K562 (cell line): ENCODE data around the gene FUT2.

Source experiments
- ATF1 ChIP-seq, 2 experiments: fragments of 450-650 bp in 1 of 2; IDR thresholded peaks; 2 replicates each; pipeline ENCODE4 v1.6.1; 2016; ENCODE audit warnings: missing compliant biosample characterization in 1 of 2, missing genetic modification characterization in 1 of 2
- BCOR ChIP-seq: fragments of 450-650 bp; IDR thresholded peaks from 2 replicates; pipeline ENCODE4 v1.6.1; 2016
- CTCF ChIP-seq, 3 experiments: IDR thresholded peaks in 2 of 3; conservative IDR thresholded peaks in 1 of 3; 2 replicates each; pipeline ENCODE4 v1.5.1; 2011 to 2012; ENCODE audit warnings: low read length in 3 of 3, mild to moderate bottlenecking in 3 of 3, control low read depth in 2 of 3, improper control_type of control experiment in 1 of 3, inconsistent platforms in 1 of 3, low read depth in 1 of 3, mixed read lengths in 1 of 3, moderate library complexity in 1 of 3; ENCODE audit not compliant: insufficient read depth in 2 of 3
- EZH2 ChIP-seq: IDR thresholded peaks from 2 replicates; pipeline ENCODE4 v1.6.1; 2012; ENCODE audit warnings: low read depth, mild to moderate bottlenecking, inconsistent platforms, low read length, borderline replicate concordance
- HDAC6 ChIP-seq: IDR thresholded peaks from 2 replicates; pipeline ENCODE4 v1.6.1; 2012; ENCODE audit warnings: low read depth, mild to moderate bottlenecking, control low read depth, inconsistent platforms, low read length, moderate library complexity
- HDGF ChIP-seq: fragments of 450-650 bp; IDR thresholded peaks from 2 replicates; pipeline ENCODE4 v1.6.1; 2016
- NFATC3 ChIP-seq: fragments of 450-650 bp; IDR thresholded peaks from 2 replicates; pipeline ENCODE4 v1.6.1; 2017; ENCODE audit warnings: mild to moderate bottlenecking
- POLR2A ChIP-seq: fragments of 450-650 bp; conservative IDR thresholded peaks from 2 replicates; pipeline ENCODE4 v1.6.1; 2016
- TBP ChIP-seq: optimal IDR thresholded peaks from 2 replicates; pipeline ENCODE3; 2011; ENCODE audit warnings: low read depth, low read length, improper control_type of control experiment
- ZC3H11A ChIP-seq: IDR thresholded peaks from 2 replicates; pipeline ENCODE4 v1.6.1; 2012; ENCODE audit warnings: low read depth, low read length, improper control_type of control experiment
- ZNF384 ChIP-seq: IDR thresholded peaks from 2 replicates; pipeline ENCODE4 v1.6.1; 2012; ENCODE audit warnings: low read depth, low read length, improper control_type of control experiment
- ZSCAN29 ChIP-seq: fragments of 450-650 bp; IDR thresholded peaks from 2 replicates; pipeline ENCODE4 v1.6.1; 2017

DNA sequence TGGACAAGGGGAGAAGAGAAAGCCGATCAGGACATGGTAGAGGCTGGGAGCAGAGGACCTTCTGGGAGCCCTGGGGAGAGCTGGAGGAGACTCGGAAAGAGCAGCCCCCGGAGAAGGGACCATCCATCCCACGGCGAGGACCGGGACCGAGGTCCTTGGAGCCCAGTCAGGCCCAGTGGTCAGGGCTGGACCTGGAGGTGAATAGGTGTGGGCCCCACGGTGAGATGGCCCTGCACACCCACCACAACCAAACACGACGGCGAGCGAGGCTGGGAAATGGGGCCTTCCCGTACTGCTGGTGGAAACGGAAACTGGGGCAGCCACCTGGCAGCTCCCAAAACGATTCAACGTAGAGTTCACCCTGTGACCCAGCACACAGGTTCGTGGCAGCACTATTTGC, 19.3 kb upstream of the FUT2 start:
- TF ChIP-seq POLR2A (no peak), HDAC6 (no peak), HDGF (no peak), EZH2 (no peak), ATF1 (CRISPR knock-in tag; IDR thresholded peaks at IDR 0.05) (no peak), ATF1 (tag; IDR thresholded peaks at IDR 0.05) (no peak), ZSCAN29 (no peak), NFATC3 (no peak), TBP (no peak), BCOR (no peak), CTCF (IDR thresholded peaks at IDR 0.05 in 2 of 3, conservative IDR thresholded peaks at IDR 0.05 in 1 of 3; ENCODE audit: insufficient read depth in 2 of 3, low read depth in 1 of 3, low read length in 3 of 3) (no peak), ZNF384 (no peak), ZC3H11A (no peak)
